Stimulated activated CD8-positive, alpha-beta memory T cell treated with anti-CD3 and anti-CD28 coated beads, Interleukin-12 subunit alpha, Interleukin-12 subunit beta, amount 100 ng/mL, for 4 hours (primary cell): ENCODE results near the gene ANGPTL7.
"Not testable (repeated sequence)": the region's sequence is repeated elsewhere in the genome, so short reads cannot be mapped to it uniquely, and the experiment has no call there.

Experiments used
- DNase-seq: peaks from one replicate; pipeline ENCODE4 v3.0.0-alpha.2; 2020; ENCODE audit warnings: low read depth

ANGPTL7 gene

GRCh38 chr1:11188858-11189451 is at the start of gene ANGPTL7:
Gene ANGPTL7, plus strand, starts transcription at chr1:11189355. Its CDS starts 225 bp downstream, at chr1:11189580.
- no peak for DNase-seq

GRCh38 chr1:11142618-11143391 is 46.4 kb upstream of the ANGPTL7 start:
- no peak for DNase-seq

GRCh38 chr1:11143401-11143800 is 45.8 kb upstream of the ANGPTL7 start:
- DNase-seq = no peak

- DNase-seq = no peak
Observed at GRCh38 chr1:11143907-11144306, 45.2 kb upstream of the ANGPTL7 start.

GRCh38 chr1:11144570-11145256 is 44.4 kb upstream of the ANGPTL7 start:
- DNase-seq = no peak

GRCh38 chr1:11145741-11146140 is 43.4 kb upstream of the ANGPTL7 start:
- DNase-seq = no peak

- DNase-seq = no peak
Observed at GRCh38 chr1:11147197-11147770, 41.9 kb upstream of the ANGPTL7 start.

- DNase-seq = no peak
Observed at GRCh38 chr1:11150326-11150725, 38.8 kb upstream of the ANGPTL7 start.

- no peak for DNase-seq
Observed at GRCh38 chr1:11151114-11151513, 38.0 kb upstream of the ANGPTL7 start.

- DNase-seq = no peak
Observed at GRCh38 chr1:11151826-11152612, 37.1 kb upstream of the ANGPTL7 start.

- no peak for DNase-seq
Observed at GRCh38 chr1:11152755-11153154, 36.4 kb upstream of the ANGPTL7 start.

- DNase-seq = no peak
Observed at GRCh38 chr1:11153184-11153583, 36.0 kb upstream of the ANGPTL7 start.

- no peak for DNase-seq
Observed at GRCh38 chr1:11156441-11156840, 32.7 kb upstream of the ANGPTL7 start.

- DNase-seq = no peak
Observed at GRCh38 chr1:11156963-11157362, 32.2 kb upstream of the ANGPTL7 start.

- no peak for DNase-seq
Observed at GRCh38 chr1:11157394-11157793, 31.8 kb upstream of the ANGPTL7 start.

- DNase-seq = no peak
Observed at GRCh38 chr1:11157867-11158266, 31.3 kb upstream of the ANGPTL7 start.

- no peak for DNase-seq
Observed at GRCh38 chr1:11158291-11158690, 30.9 kb upstream of the ANGPTL7 start.

GRCh38 chr1:11158720-11159321 is 30.3 kb upstream of the ANGPTL7 start:
- no peak for DNase-seq

- not testable (repeated sequence) for DNase-seq
Observed at GRCh38 chr1:11162752-11163151, 26.4 kb upstream of the ANGPTL7 start.

- DNase-seq = not testable (repeated sequence)
Observed at GRCh38 chr1:11166744-11167143, 22.4 kb upstream of the ANGPTL7 start.

- no peak for DNase-seq
Observed at GRCh38 chr1:11168731-11169130, 20.4 kb upstream of the ANGPTL7 start.

GRCh38 chr1:11169202-11169601 is 20.0 kb upstream of the ANGPTL7 start:
- no peak for DNase-seq
